ENCODE data around the gene RNU5D-1. TPM values are rescaled to one million over a fixed set of nuclear protein-coding genes. Genes with fewer than 3 reads are reported as not detected.
"Not testable (repeated sequence)": the region's sequence is repeated elsewhere in the genome, so short reads cannot be mapped to it uniquely, and the experiment has no call there.

Gene RNU5D-1
- total and polyA plus RNA-seq, 10 donors: not detected

GRCh38 chr1:44739307-44740178 is 8.6 kb upstream of the RNU5D-1 start, which contains the start of gene KIF2C:
Gene KIF2C (plus strand): TSS chr1:44739837. CDS start chr1:44739933, 96 bp downstream.
- WGBS, 5 donors: 0% methylated on average over 41 to 57 of the region's 57 CpGs
- Histone ChIP-seq H3K9me3 (no peaks in the 10 kb centered on the region), H3K4me3 (peak within 1 kb of the TSS; percentile 39 to 73 (median 48)), H3K27me3 (replicated peaks in 1 of 7) (no peaks in the 10 kb centered on the region), H3K4me1 (peaks cover 4 to 19% (median 14%) of the 10 kb centered on the region in 6 donors), H3K27ac (peak within 1 kb of the TSS; percentile 85 to 93 (median 90)), H3K36me3 (peaks cover 0 to 9% (median 0%) of the 10 kb centered on the region in 6 donors)
- intact Hi-C loops (cut with DNase I; ENCODE audit: low total_unique reads): loop anchor here (10.0 kb wide), 1 partner anchor 45 kb away; the partner anchor contains the start of gene BEST4
- peak; percentile 94 to 97 (median 96) for TF ChIP-seq POLR2AphosphoS5 (IDR thresholded peaks at IDR 0.05)
- TF ChIP-seq POLR2A (IDR thresholded peaks at IDR 0.05): peak in 2 of 3 donors; percentile 21 to 25
- peak in 5 of 11 experiments; percentile 13 to 65 (median 47) for TF ChIP-seq CTCF (IDR thresholded peaks at IDR 0.05 in 8 of 11, conservative IDR thresholded peaks at IDR 0.05 in 3 of 11)
- peak; percentile 99 for DNase-seq

- Histone ChIP-seq H3K4me1 (peaks cover 4 to 19% (median 14%) of the 10 kb centered on the region in 6 donors), H3K27ac (peak overlapping the region; percentile 85 to 93 (median 90)), H3K4me3 (peak overlapping the region; percentile 39 to 73 (median 48))
- intact Hi-C loops (cut with DNase I; ENCODE audit: low total_unique reads): loop anchor here (10.0 kb wide), 1 partner anchor 46 kb away; the partner anchor contains the start of gene BEST4
- not testable (repeated sequence) for H3K36me3 ChIP-seq; H3K27me3 ChIP-seq (replicated peaks in 1 of 7); DNase-seq; H3K9me3 ChIP-seq
- 42 to 100% (median 77%) methylated on average over 1 of the region's 1 CpG for WGBS, 5 donors
Measured at GRCh38 chr1:44738953-44739306, 8.0 kb upstream of the RNU5D-1 start.

DNA sequence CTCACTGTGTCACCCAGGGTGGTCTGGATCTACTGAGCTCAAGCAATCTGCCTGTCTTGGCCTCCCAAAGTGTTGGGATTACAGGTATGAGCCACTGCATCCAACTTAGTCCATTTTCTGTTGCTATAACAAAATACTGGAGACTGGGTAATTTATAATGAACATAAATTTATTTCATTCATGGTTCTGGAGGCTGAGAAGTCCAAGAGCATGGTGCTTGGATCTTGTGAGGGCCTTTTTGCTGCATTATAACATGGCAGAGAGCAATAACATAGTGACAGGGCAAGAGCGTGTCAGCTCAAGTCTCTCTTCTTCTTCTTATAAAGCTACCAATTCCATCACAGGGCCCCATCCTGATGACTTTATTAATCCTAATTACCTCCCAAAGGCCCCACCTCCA is 5.0 kb upstream of the RNU5D-1 start:
- intact Hi-C loops (cut with DNase I; ENCODE audit: low total_unique reads): loop anchor here (10.0 kb wide), 1 partner anchor 49 kb away; the partner anchor contains the start of gene BEST4
- TF ChIP-seq POLR2A (IDR thresholded peaks at IDR 0.05) (no peak), POLR2AphosphoS5 (IDR thresholded peaks at IDR 0.05) (no peak), CTCF (IDR thresholded peaks at IDR 0.05 in 8 of 11, conservative IDR thresholded peaks at IDR 0.05 in 3 of 11) (no peak)
- no peak overlapping the region for H3K27ac ChIP-seq
- H3K9me3 ChIP-seq: no peaks in the 10 kb centered on the region
- peaks cover 4 to 35% (median 20%) of the 10 kb centered on the region in 6 donors for H3K4me1 ChIP-seq
- H3K4me3 ChIP-seq: no peak overlapping the region
- H3K36me3 ChIP-seq: no peaks in the 10 kb centered on the region
- H3K27me3 ChIP-seq (replicated peaks in 1 of 7): no peaks in the 10 kb centered on the region
- DNase-seq: no peak
- WGBS, 5 donors: 88 to 100% (median 94%) methylated on average over 1 of the region's 1 CpG

GRCh38 chr1:44733784-44734183 is 2.8 kb upstream of the RNU5D-1 start:
- no peak for DNase-seq
- intact Hi-C loops (cut with DNase I; ENCODE audit: low total_unique reads): loop anchor here (10.0 kb wide), 1 partner anchor 51 kb away; the partner anchor contains the start of gene BEST4
- Histone ChIP-seq H3K36me3 (no peaks in the 10 kb centered on the region), H3K27me3 (replicated peaks in 1 of 7) (no peaks in the 10 kb centered on the region), H3K27ac (peak overlapping the region in 5 of 8 donors; percentile 2 to 47 (median 26)), H3K4me1 (peaks cover 14 to 39% (median 27%) of the 10 kb centered on the region in 6 donors), H3K4me3 (no peak overlapping the region), H3K9me3 (no peaks in the 10 kb centered on the region)
- TF ChIP-seq CTCF (IDR thresholded peaks at IDR 0.05 in 8 of 11, conservative IDR thresholded peaks at IDR 0.05 in 3 of 11) (no peak), POLR2A (IDR thresholded peaks at IDR 0.05) (no peak), POLR2AphosphoS5 (IDR thresholded peaks at IDR 0.05) (no peak)
- 79 to 100% (median 94%) methylated on average over 1 of the region's 1 CpG for WGBS, 5 donors

Measured in spleen (tissue), 11 donors.